ENCODE data around the gene CACNA1A. TPM values are rescaled to one million over a fixed set of nuclear protein-coding genes. Genes with fewer than 3 reads are reported as not detected.
"Not testable (repeated sequence)": the region's sequence is repeated elsewhere in the genome, so short reads cannot be mapped to it uniquely, and the experiment has no call there.

Gene CACNA1A
- total and polyA plus RNA-seq, 2 of the 4 experiments (the other 2 are of a cell fraction), result 5.9 to 15.0 TPM

DNA sequence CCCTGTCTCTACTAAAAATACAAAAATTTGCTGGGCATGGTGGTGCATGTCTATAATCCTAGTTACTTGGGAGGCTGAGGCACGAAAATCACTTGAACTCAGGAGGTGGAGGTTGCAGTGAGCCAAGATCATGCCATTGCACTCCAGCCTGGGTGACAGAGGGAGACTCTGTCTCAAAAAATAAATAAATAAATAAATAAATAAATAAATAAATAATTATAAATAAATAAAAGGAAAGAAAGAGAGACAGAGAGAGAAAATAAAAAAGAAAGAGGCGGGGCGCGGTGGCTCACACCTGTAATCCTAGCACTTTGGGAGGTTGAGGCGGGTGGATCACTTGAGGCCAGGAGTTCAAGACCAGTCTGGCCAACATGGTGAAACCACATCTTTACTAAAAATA lies 328.7 kb downstream of the CACNA1A start:
- H3K4me2 ChIP-seq (ENCODE audit: low read depth, low read length); ATAC-seq (ENCODE audit: low read depth); H4K5ac ChIP-seq (ENCODE audit: low read depth, low read length); H3K27me3 ChIP-seq (ENCODE audit: control insufficient read depth, insufficient read depth, low read length); H2BK15ac ChIP-seq (ENCODE audit: low read depth, low read length); H3K18ac ChIP-seq (ENCODE audit: low read depth, low read length); H2BK5ac ChIP-seq (ENCODE audit: low read depth, low read length, poor library complexity, severe bottlenecking); H3K27ac ChIP-seq (ENCODE audit: insufficient read depth, low read length); DNase-seq; H2AFZ ChIP-seq (replicated peaks; ENCODE audit: low read length, poor library complexity); in situ Hi-C loops (cut with MboI; ENCODE audit: low sequenced_read_pairs); H3K9me3 ChIP-seq (ENCODE audit: control insufficient read depth, insufficient read depth, low read length); H3K9me1 ChIP-seq (ENCODE audit: insufficient read depth, low read length); H3K23ac ChIP-seq (ENCODE audit: low read depth, low read length); CTCF ChIA-PET; H2AK5ac ChIP-seq (ENCODE audit: low read depth, low read length); dilution Hi-C loops (cut with HindIII; ENCODE audit: low sequenced_read_pairs, unreplicated experiment); H4K91ac ChIP-seq (ENCODE audit: insufficient read depth, low read depth, low read length); H3K79me1 ChIP-seq (ENCODE audit: low read depth in 1 of 2, low read length in 2 of 2); H3K14ac ChIP-seq (replicated peaks; ENCODE audit: low read depth, low read length); BruUV-seq (replicated peaks); H3K9ac ChIP-seq (ENCODE audit: low read depth, low read length); H3K4me3 ChIP-seq (ENCODE audit: insufficient read depth, low read depth, low read length); H4K8ac ChIP-seq (ENCODE audit: low read depth in 2 of 2, low read length in 2 of 2); H3K56ac ChIP-seq (ENCODE audit: extremely low read depth, insufficient read depth, low read length); H2AK9ac ChIP-seq (replicated peaks; ENCODE audit: low read depth, low read length, poor library complexity); H3K36me3 ChIP-seq (ENCODE audit: control insufficient read depth, insufficient read depth, low read length); H4K20me1 ChIP-seq (ENCODE audit: insufficient read depth, low read length); intact Hi-C loops (cut with micrococcal nuclease); H2BK20ac ChIP-seq (ENCODE audit: low read depth, low read length); H3K4ac ChIP-seq (ENCODE audit: low read depth, low read length); H2BK120ac ChIP-seq (ENCODE audit: low read depth, low read length): not testable (repeated sequence)
- WGBS, 2 experiments (ENCODE audit: extremely low coverage in 2 of 2, insufficient read length in 1 of 2), result no CpG with 5 or more reads among the region's 5 CpGs
- POLR2A ChIA-PET (ENCODE audit: unreplicated experiment), result interaction anchor here (1.1 kb wide), 1 partner anchor 27 kb away, joined by 8 read pairs; the partner anchor contains the start of genes IER2 and STX10
- peaks cover 11% of the 10 kb centered on the region for H3K4me1 ChIP-seq (ENCODE audit: control insufficient read depth, insufficient read depth, low read length)

Data from IMR-90 (cell line).